H9 (cell line): Measurements from ENCODE around the gene PTPRQ. TPM values are rescaled to one million over a fixed set of nuclear protein-coding genes. Genes with fewer than 3 reads are reported as not detected.

ENCODE experiments used
- DNase-seq: peaks from one replicate; pipeline ENCODE4 v3.0.0-alpha.2; 2017
- H2AFZ ChIP-seq: one replicate; pipeline ENCODE4 v1.6.1; 2013; ENCODE audit warnings: mild to moderate bottlenecking, low read length, control low read depth, moderate library complexity
- H2AK5ac ChIP-seq: 2 replicates; pipeline ENCODE4 v1.6.1; 2013; ENCODE audit warnings: low read length, control low read depth, mixed read lengths; ENCODE audit not compliant: insufficient read length
- H2BK120ac ChIP-seq: one replicate; pipeline ENCODE4 v1.6.1; 2013; ENCODE audit warnings: low read depth, mild to moderate bottlenecking, low read length, control low read depth, inconsistent platforms; ENCODE audit not compliant: poor library complexity, severe bottlenecking
- H2BK12ac ChIP-seq: 2 replicates; pipeline ENCODE4 v1.6.1; 2013; ENCODE audit warnings: low read length, control low read depth, mixed read lengths, low read depth; ENCODE audit not compliant: insufficient read length
- H2BK15ac ChIP-seq: 2 replicates; pipeline ENCODE4 v1.6.1; 2013; ENCODE audit warnings: low read depth, low read length, control low read depth
- H2BK20ac ChIP-seq: one replicate; pipeline ENCODE4 v1.6.1; 2013; ENCODE audit warnings: low read depth, mild to moderate bottlenecking, low read length, control low read depth, inconsistent platforms; ENCODE audit not compliant: poor library complexity, severe bottlenecking
- H2BK5ac ChIP-seq: 2 replicates; pipeline ENCODE4 v1.6.1; 2013; ENCODE audit warnings: low read length, control low read depth, mixed read lengths; ENCODE audit not compliant: insufficient read length
- H3K14ac ChIP-seq: 2 replicates; pipeline ENCODE4 v1.6.1; 2013; ENCODE audit warnings: low read length, control low read depth; ENCODE audit not compliant: insufficient read depth
- H3K18ac ChIP-seq: 2 replicates; pipeline ENCODE4 v1.6.1; 2013; ENCODE audit warnings: low read depth, mild to moderate bottlenecking, mixed read lengths, low read length, control low read depth; ENCODE audit not compliant: insufficient read length
- H3K23ac ChIP-seq: 2 replicates; pipeline ENCODE4 v1.6.1; 2013; ENCODE audit warnings: low read length, control low read depth, mixed read lengths, low read depth; ENCODE audit not compliant: insufficient read length
- H3K23me2 ChIP-seq: 2 replicates; pipeline ENCODE4 v1.6.1; 2013; ENCODE audit warnings: low read depth, mild to moderate bottlenecking, mixed read lengths, low read length, control low read depth; ENCODE audit not compliant: insufficient read length, poor library complexity, severe bottlenecking
- H3K27ac ChIP-seq: 2 replicates; pipeline ENCODE4 v1.5.1; 2013; ENCODE audit warnings: low read length, control low read depth, mixed read lengths, low read depth; ENCODE audit not compliant: insufficient read length
- H3K27me3 ChIP-seq: 2 replicates; pipeline ENCODE4 v1.6.1; 2013; ENCODE audit warnings: low read length, control low read depth, inconsistent platforms; ENCODE audit not compliant: insufficient read depth
- H3K4ac ChIP-seq: 2 replicates; pipeline ENCODE4 v1.6.1; 2013; ENCODE audit warnings: low read depth, mild to moderate bottlenecking, control low read depth, inconsistent platforms, low read length, moderate library complexity
- H3K4me1 ChIP-seq: 2 replicates; pipeline ENCODE4 v1.6.1; 2013; ENCODE audit warnings: low read length, control low read depth, inconsistent platforms; ENCODE audit not compliant: insufficient read depth
- H3K4me2 ChIP-seq: 2 replicates; pipeline ENCODE4 v1.6.1; 2013; ENCODE audit warnings: low read length, control low read depth, mixed read lengths; ENCODE audit not compliant: insufficient read length, insufficient read depth
- H3K56ac ChIP-seq: 2 replicates; pipeline ENCODE4 v1.6.1; 2013; ENCODE audit warnings: low read depth, mild to moderate bottlenecking, mixed read lengths, low read length, control low read depth; ENCODE audit not compliant: insufficient read length
- H3K79me1 ChIP-seq: 2 replicates; pipeline ENCODE4 v1.6.1; 2013; ENCODE audit warnings: low read depth, mild to moderate bottlenecking, moderate library complexity, low read length, control low read depth, inconsistent platforms; ENCODE audit not compliant: insufficient read depth, poor library complexity, severe bottlenecking
- H3K79me2 ChIP-seq: 2 replicates; pipeline ENCODE4 v1.6.1; 2013; ENCODE audit warnings: low read length, control low read depth, inconsistent platforms; ENCODE audit not compliant: insufficient read depth
- H3K9ac ChIP-seq: 2 replicates; pipeline ENCODE4 v1.6.1; 2013; ENCODE audit warnings: low read length, control low read depth, mixed read lengths; ENCODE audit not compliant: insufficient read length; ENCODE audit errors: extremely low read depth
- H3K9me3 ChIP-seq: one replicate; pipeline ENCODE4 v1.6.1; 2013; ENCODE audit warnings: low read depth, low read length, inconsistent platforms; ENCODE audit not compliant: control insufficient read depth
- H3T11ph ChIP-seq: one replicate; pipeline ENCODE4 v1.6.1; 2013; ENCODE audit warnings: mild to moderate bottlenecking, low read length, control low read depth, inconsistent platforms
- H4K20me1 ChIP-seq: one replicate; pipeline ENCODE4 v1.6.1; 2013; ENCODE audit not compliant: control insufficient read depth, insufficient read length, insufficient read depth
- H4K5ac ChIP-seq: 2 replicates; pipeline ENCODE4 v1.6.1; 2013; ENCODE audit warnings: low read depth, mild to moderate bottlenecking, mixed read lengths, low read length, control low read depth; ENCODE audit not compliant: insufficient read length
- H4K8ac ChIP-seq: replicated peaks from 2 replicates; pipeline ENCODE4 v1.6.1; 2013; ENCODE audit warnings: low read length, control low read depth, mixed read lengths, low read depth; ENCODE audit not compliant: insufficient read length
- H4K91ac ChIP-seq: 2 replicates; pipeline ENCODE4 v1.6.1; 2013; ENCODE audit warnings: low read depth, mild to moderate bottlenecking, moderate library complexity, mixed read lengths, low read length, control low read depth; ENCODE audit not compliant: insufficient read length
- H3K27ac Mint-ChIP-seq, 3 experiments: 2 replicates in 2 of 3; 3 replicates in 1 of 3; pipeline ENCODE4 v1.8.0; 2020 to 2021; ENCODE audit warnings: mixed read lengths in 3 of 3, mild to moderate bottlenecking in 1 of 3, moderate library complexity in 1 of 3
- H3K27me3 Mint-ChIP-seq: 2 replicates; pipeline ENCODE4 v1.8.0; 2021; ENCODE audit warnings: low read depth, mild to moderate bottlenecking, moderate library complexity, mixed read lengths
- H3K36me3 Mint-ChIP-seq, 3 experiments: 2 replicates in 2 of 3; 3 replicates in 1 of 3; pipeline ENCODE4 v1.8.0; 2020 to 2021; ENCODE audit warnings: low read depth in 3 of 3, mixed read lengths in 3 of 3; ENCODE audit not compliant: insufficient read depth in 1 of 3
- H3K4me1 Mint-ChIP-seq, 2 experiments: 2 replicates each; pipeline ENCODE4 v1.8.0; 2020; ENCODE audit warnings: mixed read lengths in 2 of 2
- H3K4me3 Mint-ChIP-seq, 2 experiments: 2 replicates in 1 of 2; 3 replicates in 1 of 2; pipeline ENCODE4 v1.8.0; 2020 to 2021; ENCODE audit warnings: mild to moderate bottlenecking in 2 of 2, mixed read lengths in 2 of 2, moderate library complexity in 1 of 2
- H3K9me3 Mint-ChIP-seq, 2 experiments: 2 replicates in 1 of 2; 3 replicates in 1 of 2; pipeline ENCODE4 v1.8.0; 2020; ENCODE audit warnings: mild to moderate bottlenecking in 2 of 2, mixed read lengths in 2 of 2, moderate library complexity in 1 of 2
- WGBS: extraction: QIAGEN DNeasy Blood & Tissue Kit; methylation state at CpG from one replicate; pipeline ENCODE4 v1.1.7; 2013; ENCODE audit warnings: missing lambda C conversion rate, low lambda C conversion rate, mixed read lengths; ENCODE audit not compliant: insufficient read length; ENCODE audit errors: extremely low coverage; 5-methylcytosine and 5-hydroxymethylcytosine counted together
- total RNA-seq: library from RNA; stranded (reverse); gene quantifications from 2 replicates; pipeline ENCODE4 v1.2.1, GENCODE V29; 2021
- TF ChIP-seq, protein P1 (sequence below): fragments of 200-600 bp; sonication (generic); conservative IDR thresholded peaks from 3 replicates; pipeline ENCODE4 v1.8.0; 2021; ENCODE audit warnings: antibody characterized with exemption, mild to moderate bottlenecking

PTPRQ gene
- total RNA-seq, 1 experiment from 2014 or later = not detected

DNA sequence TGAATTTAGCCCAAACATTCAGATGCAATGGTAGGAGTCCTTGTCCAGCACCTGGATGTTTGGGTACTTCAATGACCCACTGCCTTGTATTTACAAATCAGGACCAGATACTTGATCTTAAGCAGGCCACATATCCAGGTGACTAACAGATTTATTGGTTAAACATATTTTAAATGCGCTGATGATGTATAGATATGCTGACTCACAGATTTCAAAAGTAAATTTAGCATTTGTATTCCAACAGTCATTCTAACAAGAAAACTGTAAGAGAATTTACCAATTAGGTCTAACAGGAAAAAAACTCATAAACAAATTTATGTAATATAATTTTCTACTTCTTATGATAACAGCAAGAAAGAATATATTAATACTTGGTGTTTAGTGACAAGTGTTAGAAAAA is 234.0 kb downstream of the PTPRQ start:
- Histone ChIP-seq H2BK5ac (no peak overlapping the region), H3T11ph (no peak overlapping the region), H4K91ac (no peak overlapping the region), H3K23me2 (no peaks in the 10 kb centered on the region), H2BK15ac (no peak overlapping the region), H3K79me2 (no peaks in the 10 kb centered on the region), H2AFZ (no peak overlapping the region), H3K56ac (no peak overlapping the region), H3K14ac (no peak overlapping the region), H4K8ac (no peak overlapping the region), H2BK120ac (no peak overlapping the region), H3K27ac (no peak overlapping the region), H4K20me1 (no peaks in the 10 kb centered on the region), H2BK12ac (no peak overlapping the region), H2BK20ac (no peak overlapping the region), H4K5ac (no peak overlapping the region), H3K4ac (no peak overlapping the region), H3K9ac (no peak overlapping the region), H3K79me1 (no peaks in the 10 kb centered on the region), H3K4me1 (no peaks in the 10 kb centered on the region; the same call in 1 of the 2 replicates), H2AK5ac (no peak overlapping the region), H3K9me3 (no peaks in the 10 kb centered on the region), H3K4me2 (no peak overlapping the region), H3K18ac (no peak overlapping the region), H3K23ac (no peak overlapping the region), H3K27me3 (no peaks in the 10 kb centered on the region)
- Mint-ChIP-seq H3K27me3 (no peaks in the 10 kb centered on the region), H3K27ac (no peak overlapping the region), H3K9me3 (no peaks in the 10 kb centered on the region; a peak in 1 of 5 replicates), H3K36me3 (no peaks in the 10 kb centered on the region), H3K4me1 (peaks cover 11 to 21% of the 10 kb centered on the region in 2 experiments), H3K4me3 (no peak overlapping the region)
- TF ChIP-seq, protein P1, sequence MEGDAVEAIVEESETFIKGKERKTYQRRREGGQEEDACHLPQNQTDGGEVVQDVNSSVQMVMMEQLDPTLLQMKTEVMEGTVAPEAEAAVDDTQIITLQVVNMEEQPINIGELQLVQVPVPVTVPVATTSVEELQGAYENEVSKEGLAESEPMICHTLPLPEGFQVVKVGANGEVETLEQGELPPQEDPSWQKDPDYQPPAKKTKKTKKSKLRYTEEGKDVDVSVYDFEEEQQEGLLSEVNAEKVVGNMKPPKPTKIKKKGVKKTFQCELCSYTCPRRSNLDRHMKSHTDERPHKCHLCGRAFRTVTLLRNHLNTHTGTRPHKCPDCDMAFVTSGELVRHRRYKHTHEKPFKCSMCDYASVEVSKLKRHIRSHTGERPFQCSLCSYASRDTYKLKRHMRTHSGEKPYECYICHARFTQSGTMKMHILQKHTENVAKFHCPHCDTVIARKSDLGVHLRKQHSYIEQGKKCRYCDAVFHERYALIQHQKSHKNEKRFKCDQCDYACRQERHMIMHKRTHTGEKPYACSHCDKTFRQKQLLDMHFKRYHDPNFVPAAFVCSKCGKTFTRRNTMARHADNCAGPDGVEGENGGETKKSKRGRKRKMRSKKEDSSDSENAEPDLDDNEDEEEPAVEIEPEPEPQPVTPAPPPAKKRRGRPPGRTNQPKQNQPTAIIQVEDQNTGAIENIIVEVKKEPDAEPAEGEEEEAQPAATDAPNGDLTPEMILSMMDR = no peak
- no CpG with 5 or more reads among the region's 1 CpG for WGBS
- DNase-seq = no peak
